Rectal smooth muscle tissue (tissue), 1 donor: ENCODE data around the gene BICRA.
"Not testable (repeated sequence)": the region's sequence is repeated elsewhere in the genome, so short reads cannot be mapped to it uniquely, and the experiment has no call there.

Source experiments
- H3K27ac ChIP-seq: one replicate; pipeline ENCODE4 v1.7.0; 2013; ENCODE audit warnings: low read depth, low read length, inconsistent platforms
- H3K27me3 ChIP-seq: one replicate; pipeline ENCODE4 v1.7.0; 2013; ENCODE audit warnings: low read length; ENCODE audit not compliant: control insufficient read depth, insufficient read depth
- H3K36me3 ChIP-seq: one replicate; pipeline ENCODE4 v1.7.0; 2013; ENCODE audit warnings: low read length; ENCODE audit not compliant: control insufficient read depth, insufficient read depth
- H3K4me1 ChIP-seq: one replicate; pipeline ENCODE4 v1.7.0; 2013; ENCODE audit warnings: low read length; ENCODE audit not compliant: control insufficient read depth, insufficient read depth
- H3K4me3 ChIP-seq: one replicate; pipeline ENCODE4 v1.7.0; 2013; ENCODE audit warnings: low read length
- H3K9ac ChIP-seq: one replicate; pipeline ENCODE4 v1.7.0; 2013; ENCODE audit warnings: low read length

Gene BICRA

GRCh38 chr19:47742634-47743033 is 133.7 kb downstream of the BICRA start:
- H3K4me3 ChIP-seq, result no peak overlapping the region
- H3K9ac ChIP-seq, result no peak overlapping the region

GRCh38 chr19:47745010-47745901 is 136.3 kb downstream of the BICRA start, which contains the start of gene NOP53:
Gene NOP53, plus strand, starts transcription at chr19:47745546. Its CDS starts 14 bp downstream, at chr19:47745560.
- Histone ChIP-seq H3K27me3 (no peaks in the 10 kb centered on the region), H3K9ac (no peak within 1 kb of the TSS), H3K4me3 (peak within 1 kb of the TSS; percentile 63), H3K27ac (peak within 1 kb of the TSS; percentile 91), H3K36me3 (peaks cover 18% of the 10 kb centered on the region), H3K4me1 (peaks cover 11% of the 10 kb centered on the region)

More at GRCh38 chr19:47742634-47743033, 133.7 kb downstream of the BICRA start:
- Histone ChIP-seq H3K27ac (peak overlapping the region; percentile 97), H3K36me3 (peaks cover 17% of the 10 kb centered on the region), H3K4me1 (peaks cover 11% of the 10 kb centered on the region), H3K27me3 (no peaks in the 10 kb centered on the region)

GRCh38 chr19:47746129-47746528 is 137.2 kb downstream of the BICRA start:
- not testable (repeated sequence) for H3K27ac ChIP-seq, H3K27me3 ChIP-seq, H3K9ac ChIP-seq
- Histone ChIP-seq H3K36me3 (peaks cover 22% of the 10 kb centered on the region), H3K4me1 (peaks cover 11% of the 10 kb centered on the region), H3K4me3 (peak overlapping the region; percentile 63)

GRCh38 chr19:47749326-47749725 is 140.4 kb downstream of the BICRA start:
- H3K9ac ChIP-seq, result no peak overlapping the region
- H3K27me3 ChIP-seq, result no peaks in the 10 kb centered on the region
- H3K4me1 ChIP-seq, result peaks cover 5% of the 10 kb centered on the region
- no peak overlapping the region for H3K4me3 ChIP-seq
- H3K27ac ChIP-seq, result no peak overlapping the region
- H3K36me3 ChIP-seq, result peaks cover 48% of the 10 kb centered on the region

DNA sequence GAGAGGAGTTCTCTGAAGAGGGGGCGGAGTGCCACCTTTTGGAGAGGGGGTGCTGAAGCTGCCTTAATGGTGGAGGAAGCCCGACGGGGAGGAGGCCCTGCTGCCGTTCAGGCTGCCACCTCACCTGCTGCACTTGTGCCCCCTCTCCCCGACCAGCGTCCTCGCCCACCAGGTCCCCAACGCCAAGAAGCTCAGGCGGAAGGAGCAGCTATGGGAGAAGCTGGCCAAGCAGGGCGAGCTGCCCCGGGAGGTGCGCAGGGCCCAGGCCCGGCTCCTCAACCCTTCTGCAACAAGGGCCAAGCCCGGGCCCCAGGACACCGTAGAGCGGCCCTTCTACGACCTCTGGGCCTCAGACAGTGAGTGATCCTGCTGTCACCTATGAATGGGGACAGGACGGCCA is 141.8 kb downstream of the BICRA start:
- Histone ChIP-seq H3K36me3 (peaks cover 51% of the 10 kb centered on the region), H3K9ac (no peak overlapping the region), H3K27me3 (no peaks in the 10 kb centered on the region), H3K27ac (no peak overlapping the region), H3K4me3 (no peak overlapping the region), H3K4me1 (peaks cover 5% of the 10 kb centered on the region)

DNA sequence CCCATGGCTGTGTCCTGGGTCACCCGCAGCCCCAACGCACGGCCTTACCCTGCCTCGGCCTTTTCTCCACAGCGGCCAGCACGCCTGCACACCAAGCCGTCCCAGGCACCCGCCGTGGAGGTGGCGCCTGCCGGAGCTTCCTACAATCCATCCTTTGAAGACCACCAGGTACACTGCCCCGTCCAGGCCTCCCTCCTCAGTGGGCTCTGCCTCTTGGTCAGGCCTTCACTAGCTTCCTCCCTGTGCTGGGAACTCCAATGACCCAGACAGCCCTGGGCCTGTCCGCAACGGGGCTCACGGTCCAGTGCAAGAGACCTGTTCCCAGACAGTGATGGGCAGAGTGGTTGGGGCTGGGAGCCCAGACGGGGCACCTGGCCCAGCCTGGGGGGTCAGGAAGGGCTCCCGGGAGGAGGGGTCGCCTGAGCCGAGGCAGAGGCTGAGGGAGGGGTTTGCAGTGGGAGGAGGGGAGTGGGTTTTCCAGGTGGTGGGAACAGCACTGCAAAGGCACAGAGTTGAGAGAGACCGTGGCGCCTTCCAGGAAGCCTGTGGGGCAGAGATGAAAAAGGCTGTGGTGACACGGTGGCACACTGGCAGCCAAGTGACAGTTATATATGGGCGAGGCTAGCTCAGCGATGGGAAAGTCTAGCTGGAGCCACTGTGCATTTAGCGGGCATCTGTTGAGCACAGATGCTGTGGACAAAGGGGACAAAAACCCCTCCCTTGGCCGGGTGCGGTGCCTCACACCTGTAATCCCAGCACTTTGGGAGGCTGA is 143.7 kb downstream of the BICRA start:
- H3K9ac ChIP-seq, result no peak overlapping the region
- no peak overlapping the region for H3K27ac ChIP-seq
- H3K4me3 ChIP-seq, result no peak overlapping the region
- peaks cover 56% of the 10 kb centered on the region for H3K36me3 ChIP-seq
- no peaks in the 10 kb centered on the region for H3K4me1 ChIP-seq
- H3K27me3 ChIP-seq, result no peaks in the 10 kb centered on the region
